ENCODE data around the gene PIN1. TPM values are rescaled to one million over a fixed set of nuclear protein-coding genes. Genes with fewer than 3 reads are reported as not detected.

The PIN1 gene
- polyA plus RNA-seq, 1 donor from 2014 or later, result 268 TPM

Small RNA genes lying within 50 kb of the gene (small RNA-seq; reads per million reads assigned to genes)
- 0 to 0.03 (median 0) reads per million in 3 experiments for gene RF00156

Other genes with a start within 250 kb of the PIN1 start
- 24.6 and 35.5 TPM in 2 replicates for gene ZNF561, start 214.1 kb upstream of the PIN1 start, polyA plus RNA-seq
- 0.01 and 0.08 TPM in 2 replicates for gene ZNF562, start 160.2 kb upstream of the PIN1 start, polyA plus RNA-seq
- 7.4 and 10.0 TPM in 2 replicates for gene ZNF846, start 66.6 kb upstream of the PIN1 start, polyA plus RNA-seq
- 31.5 and 31.9 TPM in 2 replicates for gene FBXL12, start 16.2 kb upstream of the PIN1 start, polyA plus RNA-seq
- gene UBL5, start 7.4 kb upstream of the PIN1 start, polyA plus RNA-seq, result 1,308 and 1,364 TPM in 2 replicates
- 68.6 and 75.7 TPM in 2 replicates for gene OLFM2, start 101.2 kb downstream of the PIN1 start, polyA plus RNA-seq
- 0.11 TPM in 1 of 2 replicates, not detected in the other for gene COL5A3, start 175.2 kb downstream of the PIN1 start, polyA plus RNA-seq
- gene RDH8, start 178.2 kb downstream of the PIN1 start, polyA plus RNA-seq, result not detected in 2 replicates